Thyroid gland (tissue), 4 donors: Measurements from ENCODE around the gene CXCR1.

Experiments used
- POLR2A ChIP-seq, 2 donors: fragments of 450-650 bp; IDR thresholded peaks; one replicate each; pipeline ENCODE4 v1.6.1; 2017; ENCODE audit warnings: antibody characterized with exemption in 2 of 2, mild to moderate bottlenecking in 2 of 2, moderate library complexity in 1 of 2
- TF ChIP-seq, protein P1 (sequence below), 6 experiments: fragments of 200-600 bp in 3 of 6; fragments of 450-650 bp in 3 of 6; sonication (generic) in 3 of 6; IDR thresholded peaks; one replicate each; pipeline ENCODE4 v1.5.1; 2016 to 2019; ENCODE audit warnings: antibody characterized with exemption in 6 of 6, mild to moderate bottlenecking in 2 of 6, inconsistent platforms in 1 of 6, moderate library complexity in 1 of 6

DNA sequence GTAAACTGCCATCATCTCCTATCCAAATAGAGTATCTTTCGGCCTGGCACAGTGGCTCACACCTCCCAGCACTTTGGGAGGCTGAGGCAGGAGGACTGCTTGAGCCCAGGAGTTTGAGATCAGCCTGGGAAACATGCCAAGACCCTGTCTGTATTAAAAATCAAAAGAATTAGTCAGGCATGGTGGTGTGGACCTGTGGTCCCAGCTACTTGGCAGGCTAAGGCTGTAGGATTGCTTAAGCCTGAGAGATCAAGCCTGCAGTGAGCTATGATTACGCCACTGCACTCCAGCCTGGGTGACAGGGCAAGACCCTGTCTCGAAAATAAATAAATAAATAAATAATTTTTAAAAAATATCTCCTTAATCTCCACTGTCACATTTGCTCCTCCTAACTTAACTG lies 35.5 kb upstream of the CXCR1 start:
- TF ChIP-seq, protein P1, sequence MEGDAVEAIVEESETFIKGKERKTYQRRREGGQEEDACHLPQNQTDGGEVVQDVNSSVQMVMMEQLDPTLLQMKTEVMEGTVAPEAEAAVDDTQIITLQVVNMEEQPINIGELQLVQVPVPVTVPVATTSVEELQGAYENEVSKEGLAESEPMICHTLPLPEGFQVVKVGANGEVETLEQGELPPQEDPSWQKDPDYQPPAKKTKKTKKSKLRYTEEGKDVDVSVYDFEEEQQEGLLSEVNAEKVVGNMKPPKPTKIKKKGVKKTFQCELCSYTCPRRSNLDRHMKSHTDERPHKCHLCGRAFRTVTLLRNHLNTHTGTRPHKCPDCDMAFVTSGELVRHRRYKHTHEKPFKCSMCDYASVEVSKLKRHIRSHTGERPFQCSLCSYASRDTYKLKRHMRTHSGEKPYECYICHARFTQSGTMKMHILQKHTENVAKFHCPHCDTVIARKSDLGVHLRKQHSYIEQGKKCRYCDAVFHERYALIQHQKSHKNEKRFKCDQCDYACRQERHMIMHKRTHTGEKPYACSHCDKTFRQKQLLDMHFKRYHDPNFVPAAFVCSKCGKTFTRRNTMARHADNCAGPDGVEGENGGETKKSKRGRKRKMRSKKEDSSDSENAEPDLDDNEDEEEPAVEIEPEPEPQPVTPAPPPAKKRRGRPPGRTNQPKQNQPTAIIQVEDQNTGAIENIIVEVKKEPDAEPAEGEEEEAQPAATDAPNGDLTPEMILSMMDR (IDR thresholded peaks at IDR 0.05), result no peak
- no peak for TF ChIP-seq POLR2A (IDR thresholded peaks at IDR 0.05)
